Sigmoid colon (tissue), 3 donors: ENCODE measurements around the gene TAF11L14.

Source experiments
- CTCF ChIP-seq, 4 experiments: fragments of 450-650 bp in 3 of 4; fragments of 200-600 bp in 1 of 4; IDR thresholded peaks; one replicate each; pipeline ENCODE4 v1.5.1; 2016 to 2019; ENCODE audit warnings: antibody characterized with exemption in 4 of 4, mild to moderate bottlenecking in 3 of 4, moderate library complexity in 2 of 4
- POLR2A ChIP-seq, 2 donors: fragments of 450-650 bp; IDR thresholded peaks; one replicate each; pipeline ENCODE4 v1.6.1; 2016; ENCODE audit warnings: antibody characterized with exemption in 2 of 2, mild to moderate bottlenecking in 2 of 2, moderate library complexity in 2 of 2

- TF ChIP-seq CTCF (IDR thresholded peaks at IDR 0.05) (no peak), POLR2A (IDR thresholded peaks at IDR 0.05) (no peak)
Measured at GRCh38 chr5:17620627-17621026, 13.6 kb upstream of the TAF11L14 start.
